Inferior parietal cortex (tissue), 1 donor: Measurements from ENCODE around the gene LRP8.
"Not testable (repeated sequence)": the region's sequence is repeated elsewhere in the genome, so short reads cannot be mapped to it uniquely, and the experiment has no call there.

ENCODE experiments used
- DNase-seq: peaks from one replicate; pipeline ENCODE4 v3.0.0-alpha.2; 2016; ENCODE audit errors: extremely low spot score

The LRP8 gene

GRCh38 chr1:53218201-53218600 is 109.7 kb downstream of the LRP8 start:
- no peak for DNase-seq

- DNase-seq = no peak
Measured at GRCh38 chr1:53214376-53214940, 113.4 kb downstream of the LRP8 start.

- DNase-seq = no peak
Measured at GRCh38 chr1:53210954-53211353, 116.9 kb downstream of the LRP8 start.

GRCh38 chr1:53210352-53210751 is 117.5 kb downstream of the LRP8 start:
- no peak for DNase-seq

GRCh38 chr1:53207726-53208125 is 120.1 kb downstream of the LRP8 start:
- no peak for DNase-seq

GRCh38 chr1:53206735-53207379 is 121.0 kb downstream of the LRP8 start:
- DNase-seq = no peak

- DNase-seq = not testable (repeated sequence)
Measured at GRCh38 chr1:53206083-53206685, 121.7 kb downstream of the LRP8 start.

GRCh38 chr1:53205496-53205895 is 122.4 kb downstream of the LRP8 start:
- DNase-seq = not testable (repeated sequence)

GRCh38 chr1:53203466-53203865 is 124.4 kb downstream of the LRP8 start:
- no peak for DNase-seq

GRCh38 chr1:53198241-53198651 is 129.6 kb downstream of the LRP8 start:
- no peak for DNase-seq

GRCh38 chr1:53197291-53198200 is 130.3 kb downstream of the LRP8 start:
- peak; percentile 34 for DNase-seq

GRCh38 chr1:53196485-53197290 is 131.2 kb downstream of the LRP8 start, which contains the start of gene CPT2:
CPT2 (plus strand) TSS chr1:53196824; CDS start chr1:53196944, 120 bp downstream.
- peak; percentile 92 for DNase-seq

GRCh38 chr1:53196017-53196484 is 131.8 kb downstream of the LRP8 start:
- DNase-seq = no peak

GRCh38 chr1:53195246-53196016 is 132.4 kb downstream of the LRP8 start:
- no peak for DNase-seq
